ENCODE data around the gene USP33. TPM values are rescaled to one million over a fixed set of nuclear protein-coding genes. Genes with fewer than 3 reads are reported as not detected.
"Not testable (repeated sequence)": the region's sequence is repeated elsewhere in the genome, so short reads cannot be mapped to it uniquely, and the experiment has no call there.

Gene USP33
- total RNA-seq, 1 donor from 2014 or later: 84.0 TPM

DNA sequence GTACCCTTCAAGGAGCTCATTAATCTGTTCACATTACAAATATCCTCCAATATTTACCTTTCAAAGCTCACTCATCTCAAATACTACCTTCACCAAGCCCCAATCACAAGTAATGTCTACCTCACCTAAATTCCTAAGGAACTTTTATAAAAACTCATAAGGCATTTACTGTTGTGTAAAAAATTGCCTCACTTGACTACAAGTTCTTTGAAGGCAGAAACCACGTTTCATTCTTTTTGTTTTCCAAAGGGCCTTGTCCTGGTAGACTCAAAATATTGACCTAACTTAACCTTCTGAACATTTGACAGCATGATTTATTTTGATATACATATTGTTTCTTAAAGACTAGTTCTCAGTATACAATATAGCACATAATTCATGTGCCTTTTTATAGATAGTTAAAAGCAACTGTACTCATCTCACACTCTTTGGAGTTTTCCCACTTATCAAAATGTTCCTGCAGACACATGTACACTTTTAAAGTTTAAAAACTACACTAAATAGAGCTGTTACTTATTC, 2.5 kb downstream of the USP33 start:
- peaks cover 4% of the 10 kb centered on the region for H3K27me3 Mint-ChIP-seq (ENCODE audit: unreplicated experiment)
- peaks cover 6% of the 10 kb centered on the region for H3K9me3 Mint-ChIP-seq (ENCODE audit: unreplicated experiment)
- peaks cover 12% of the 10 kb centered on the region for H3K4me1 Mint-ChIP-seq (ENCODE audit: low read depth, unreplicated experiment)
- H3K4me3 Mint-ChIP-seq (ENCODE audit: unreplicated experiment): peak overlapping the region; percentile 77
- H3K27ac Mint-ChIP-seq (ENCODE audit: unreplicated experiment): no peak overlapping the region
- TF ChIP-seq, protein P1, sequence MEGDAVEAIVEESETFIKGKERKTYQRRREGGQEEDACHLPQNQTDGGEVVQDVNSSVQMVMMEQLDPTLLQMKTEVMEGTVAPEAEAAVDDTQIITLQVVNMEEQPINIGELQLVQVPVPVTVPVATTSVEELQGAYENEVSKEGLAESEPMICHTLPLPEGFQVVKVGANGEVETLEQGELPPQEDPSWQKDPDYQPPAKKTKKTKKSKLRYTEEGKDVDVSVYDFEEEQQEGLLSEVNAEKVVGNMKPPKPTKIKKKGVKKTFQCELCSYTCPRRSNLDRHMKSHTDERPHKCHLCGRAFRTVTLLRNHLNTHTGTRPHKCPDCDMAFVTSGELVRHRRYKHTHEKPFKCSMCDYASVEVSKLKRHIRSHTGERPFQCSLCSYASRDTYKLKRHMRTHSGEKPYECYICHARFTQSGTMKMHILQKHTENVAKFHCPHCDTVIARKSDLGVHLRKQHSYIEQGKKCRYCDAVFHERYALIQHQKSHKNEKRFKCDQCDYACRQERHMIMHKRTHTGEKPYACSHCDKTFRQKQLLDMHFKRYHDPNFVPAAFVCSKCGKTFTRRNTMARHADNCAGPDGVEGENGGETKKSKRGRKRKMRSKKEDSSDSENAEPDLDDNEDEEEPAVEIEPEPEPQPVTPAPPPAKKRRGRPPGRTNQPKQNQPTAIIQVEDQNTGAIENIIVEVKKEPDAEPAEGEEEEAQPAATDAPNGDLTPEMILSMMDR (IDR thresholded peaks at IDR 0.05; ENCODE audit: partially characterized antibody, unreplicated experiment): no peak
- no peaks in the 10 kb centered on the region for H3K36me3 Mint-ChIP-seq (ENCODE audit: unreplicated experiment)
- no peak for DNase-seq

DNA sequence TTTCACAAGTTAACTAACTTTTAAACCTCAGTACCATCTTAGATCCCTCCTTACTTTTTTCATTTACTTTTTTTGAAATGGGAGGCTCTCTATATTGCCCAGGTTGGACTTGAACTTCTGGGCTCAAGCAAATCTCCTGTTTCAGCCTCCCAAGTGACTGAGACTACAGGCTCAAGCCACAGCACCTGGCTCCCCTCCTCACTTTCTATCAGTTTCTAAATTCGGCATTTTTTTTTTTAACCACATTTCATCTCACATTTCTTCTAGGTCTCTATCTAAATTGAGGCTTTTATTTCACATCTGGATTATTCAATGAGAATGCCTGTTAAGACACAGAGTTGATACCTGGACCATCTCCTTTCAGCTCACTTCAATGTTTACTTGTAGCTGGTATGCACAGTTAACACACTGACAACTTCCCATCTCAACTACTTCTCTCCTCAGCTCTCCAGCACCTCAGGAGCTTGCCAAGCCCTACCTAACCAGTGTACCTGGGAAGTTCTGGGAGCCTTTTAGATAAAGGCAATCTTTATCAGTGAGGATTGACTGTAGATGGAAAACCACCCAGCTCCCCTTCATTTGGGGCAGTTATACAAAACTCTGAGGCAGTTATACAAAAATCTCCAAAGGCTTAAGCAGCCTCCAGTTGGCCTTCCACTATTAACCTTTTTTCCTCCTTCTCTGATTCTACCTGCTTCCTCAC, 3.4 kb downstream of the USP33 start:
- Mint-ChIP-seq H3K27me3 (ENCODE audit: unreplicated experiment) (peaks cover 4% of the 10 kb centered on the region), H3K9me3 (ENCODE audit: unreplicated experiment) (peaks cover 6% of the 10 kb centered on the region), H3K4me1 (ENCODE audit: low read depth, unreplicated experiment) (peaks cover 12% of the 10 kb centered on the region), H3K36me3 (ENCODE audit: unreplicated experiment) (no peaks in the 10 kb centered on the region), H3K4me3 (ENCODE audit: unreplicated experiment) (no peak overlapping the region), H3K27ac (ENCODE audit: unreplicated experiment) (no peak overlapping the region)
- TF ChIP-seq, protein P1 (IDR thresholded peaks at IDR 0.05; ENCODE audit: partially characterized antibody, unreplicated experiment): no peak
- DNase-seq: no peak

DNA sequence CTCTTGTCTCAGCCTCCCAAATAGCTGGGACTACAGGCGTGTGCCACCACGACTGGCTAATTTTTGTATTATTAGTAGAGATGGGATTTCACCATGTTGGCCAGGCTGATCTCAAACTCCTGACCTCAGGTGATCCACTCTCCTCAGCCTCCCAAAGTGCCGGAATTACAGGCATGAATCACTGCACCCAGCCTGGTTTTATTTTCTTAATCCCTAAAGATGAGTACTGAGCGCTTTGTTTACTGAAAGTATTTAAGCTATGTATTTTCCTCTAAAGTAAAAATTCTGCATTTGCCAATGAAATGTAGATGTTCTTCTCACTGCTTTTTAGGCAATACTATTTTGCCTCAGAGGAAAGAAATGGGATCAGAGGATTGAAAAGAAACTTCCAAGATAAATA, 10.2 kb downstream of the USP33 start:
- not testable (repeated sequence) for H3K4me3 Mint-ChIP-seq (ENCODE audit: unreplicated experiment); H3K36me3 Mint-ChIP-seq (ENCODE audit: unreplicated experiment); H3K27ac Mint-ChIP-seq (ENCODE audit: unreplicated experiment); H3K4me1 Mint-ChIP-seq (ENCODE audit: low read depth, unreplicated experiment); H3K9me3 Mint-ChIP-seq (ENCODE audit: unreplicated experiment); DNase-seq; H3K27me3 Mint-ChIP-seq (ENCODE audit: unreplicated experiment)

DNA sequence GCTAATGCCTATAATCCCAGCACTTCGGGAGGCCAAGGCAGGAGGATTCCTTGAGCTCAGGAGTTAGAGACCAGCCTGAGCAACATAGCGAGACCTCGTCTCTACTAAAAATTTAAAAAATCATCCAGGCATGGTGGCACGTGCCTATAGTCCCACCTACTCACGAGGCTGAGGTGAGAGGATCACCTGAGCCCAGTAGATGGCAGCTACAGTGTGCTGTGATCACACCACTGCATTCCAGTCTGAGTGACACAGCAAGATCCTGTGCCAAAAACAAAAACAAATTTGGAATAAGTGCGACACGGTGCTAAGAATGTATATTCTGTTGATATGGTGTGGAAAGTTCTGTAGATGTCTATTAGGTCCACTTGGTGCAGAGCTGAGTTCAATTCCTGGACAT, 15.1 kb downstream of the USP33 start:
- DNase-seq: no peak
- H3K4me3 Mint-ChIP-seq (ENCODE audit: unreplicated experiment): no peak overlapping the region

DNA sequence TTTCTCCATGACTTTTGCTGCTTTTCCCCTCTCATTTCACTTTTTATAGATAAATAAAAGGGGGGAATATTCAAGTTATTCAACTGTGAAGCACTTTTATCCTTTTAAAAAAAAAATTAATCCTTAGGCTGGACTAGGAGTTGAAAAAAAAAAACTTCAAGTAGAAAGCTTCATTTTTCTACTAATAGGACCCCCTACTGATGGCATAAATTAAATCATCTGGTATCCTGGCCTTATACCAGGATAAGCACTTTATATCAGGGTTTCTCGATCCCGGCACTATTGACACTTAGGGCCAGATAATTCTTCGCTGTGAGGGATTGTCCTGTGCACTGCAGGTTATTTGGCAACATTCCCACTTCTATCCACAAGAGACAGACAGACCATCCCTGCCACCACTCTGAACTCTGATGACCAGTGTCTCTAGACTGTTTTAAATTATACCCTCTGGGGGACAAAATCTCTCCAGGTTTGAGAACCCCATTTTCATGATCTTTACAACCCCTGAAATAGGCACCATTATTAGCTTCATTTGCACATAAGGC, 17.6 kb downstream of the USP33 start:
- no peak for DNase-seq
- no peaks in the 10 kb centered on the region for H3K27me3 Mint-ChIP-seq (ENCODE audit: unreplicated experiment)

More for the DNA sequence above, 15.1 kb downstream of the USP33 start:
- Mint-ChIP-seq H3K4me1 (ENCODE audit: low read depth, unreplicated experiment) (no peaks in the 10 kb centered on the region), H3K36me3 (ENCODE audit: unreplicated experiment) (no peaks in the 10 kb centered on the region), H3K9me3 (ENCODE audit: unreplicated experiment) (peaks cover 3% of the 10 kb centered on the region), H3K27ac (ENCODE audit: unreplicated experiment) (no peak overlapping the region), H3K27me3 (ENCODE audit: unreplicated experiment) (no peaks in the 10 kb centered on the region)
- TF ChIP-seq, protein P1 (IDR thresholded peaks at IDR 0.05; ENCODE audit: partially characterized antibody, unreplicated experiment): no peak

More for the DNA sequence above, 17.6 kb downstream of the USP33 start:
- H3K9me3 Mint-ChIP-seq (ENCODE audit: unreplicated experiment): peaks cover 4% of the 10 kb centered on the region
- H3K4me1 Mint-ChIP-seq (ENCODE audit: low read depth, unreplicated experiment): no peaks in the 10 kb centered on the region
- H3K27ac Mint-ChIP-seq (ENCODE audit: unreplicated experiment): no peak overlapping the region
- H3K4me3 Mint-ChIP-seq (ENCODE audit: unreplicated experiment): peak overlapping the region; percentile 20
- H3K36me3 Mint-ChIP-seq (ENCODE audit: unreplicated experiment): peaks cover 4% of the 10 kb centered on the region
- TF ChIP-seq, protein P1 (IDR thresholded peaks at IDR 0.05; ENCODE audit: partially characterized antibody, unreplicated experiment): no peak

Measured in glutamatergic neuron (in vitro differentiated cells).